ENCODE measurements around the gene CYB561D2.

- TF ChIP-seq EZH2 (IDR thresholded peaks at IDR 0.05; ENCODE audit: insufficient read depth, poor library complexity, severe bottlenecking) = no peak
- TF ChIP-seq EZH2phosphoT487 (IDR thresholded peaks at IDR 0.05; ENCODE audit: insufficient read depth, low read depth) = no peak
These were observed 33.9 kb upstream of the CYB561D2 start for GRCh38 chr3:50316657-50317242.
